Mammary epithelial cell (primary cell): ENCODE data around the gene ZNF497.

Experiments
- CTCF ChIP-seq, 2 donors: IDR thresholded peaks in 1 of 2; conservative IDR thresholded peaks in 1 of 2; 2 replicates each; pipeline ENCODE4 v1.5.1; 2011 to 2012; ENCODE audit warnings: inconsistent platforms in 2 of 2, low read length in 2 of 2, mild to moderate bottlenecking in 2 of 2, control low read depth in 1 of 2, low read depth in 1 of 2; ENCODE audit not compliant: insufficient read depth in 1 of 2; ENCODE audit errors: extremely low read depth in 1 of 2
- EZH2 ChIP-seq: IDR thresholded peaks from 2 replicates; pipeline ENCODE4 v1.6.1; 2012; ENCODE audit warnings: low read length, inconsistent platforms, borderline replicate concordance

- TF ChIP-seq CTCF (conservative IDR thresholded peaks at IDR 0.05 in 1 of 2, IDR thresholded peaks at IDR 0.05 in 1 of 2; ENCODE audit: extremely low read depth in 1 of 2, insufficient read depth in 1 of 2, low read depth in 1 of 2, low read length in 2 of 2) (no peak), EZH2 (no peak)
Measured at GRCh38 chr19:58388175-58388526, 25.6 kb upstream of the ZNF497 start.
